ENCODE results near the gene SBNO2.

SBNO2 gene

DNA sequence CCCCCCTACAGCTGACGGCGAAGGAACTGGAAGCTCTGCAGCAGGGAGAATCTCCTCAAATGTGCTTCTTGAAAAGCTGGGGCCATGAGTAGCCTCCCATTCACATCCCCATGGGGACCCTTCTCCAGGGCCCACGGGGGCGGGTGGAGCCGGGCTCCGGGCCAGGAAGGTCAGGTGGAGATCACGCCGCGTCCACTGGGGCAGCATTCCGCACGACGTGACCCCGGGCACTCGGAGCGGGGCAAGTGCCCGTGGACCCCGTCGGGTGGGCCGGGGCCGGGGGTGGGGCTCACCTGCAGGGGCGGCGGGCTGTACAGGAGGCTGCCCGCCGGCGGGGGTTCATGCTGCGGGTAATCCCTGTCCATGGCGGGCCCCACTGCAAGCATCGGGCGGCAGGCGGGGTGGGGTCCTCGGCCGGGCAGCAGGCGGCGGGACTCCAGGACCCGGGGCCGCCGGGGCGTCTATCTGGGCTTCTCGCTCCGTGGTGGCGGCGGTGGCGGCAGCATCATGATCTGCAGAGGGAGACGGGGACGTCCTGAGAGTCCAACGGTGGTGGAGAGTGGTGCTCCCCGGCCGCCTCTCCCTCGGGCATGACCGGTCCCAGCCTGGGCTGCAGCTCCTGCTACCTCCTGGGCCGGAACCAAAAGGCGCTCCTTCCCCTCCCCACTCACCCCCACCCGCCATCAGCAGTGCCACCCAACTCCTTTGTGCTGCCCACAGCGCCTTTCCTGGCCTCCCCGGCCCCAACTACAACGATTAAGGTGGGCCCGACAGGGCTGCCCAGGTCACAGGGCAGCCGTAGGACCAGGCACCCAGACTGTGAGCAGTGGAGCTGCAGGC is 20.0 kb downstream of the SBNO2 start:
- no peak for DNase-seq

DNA sequence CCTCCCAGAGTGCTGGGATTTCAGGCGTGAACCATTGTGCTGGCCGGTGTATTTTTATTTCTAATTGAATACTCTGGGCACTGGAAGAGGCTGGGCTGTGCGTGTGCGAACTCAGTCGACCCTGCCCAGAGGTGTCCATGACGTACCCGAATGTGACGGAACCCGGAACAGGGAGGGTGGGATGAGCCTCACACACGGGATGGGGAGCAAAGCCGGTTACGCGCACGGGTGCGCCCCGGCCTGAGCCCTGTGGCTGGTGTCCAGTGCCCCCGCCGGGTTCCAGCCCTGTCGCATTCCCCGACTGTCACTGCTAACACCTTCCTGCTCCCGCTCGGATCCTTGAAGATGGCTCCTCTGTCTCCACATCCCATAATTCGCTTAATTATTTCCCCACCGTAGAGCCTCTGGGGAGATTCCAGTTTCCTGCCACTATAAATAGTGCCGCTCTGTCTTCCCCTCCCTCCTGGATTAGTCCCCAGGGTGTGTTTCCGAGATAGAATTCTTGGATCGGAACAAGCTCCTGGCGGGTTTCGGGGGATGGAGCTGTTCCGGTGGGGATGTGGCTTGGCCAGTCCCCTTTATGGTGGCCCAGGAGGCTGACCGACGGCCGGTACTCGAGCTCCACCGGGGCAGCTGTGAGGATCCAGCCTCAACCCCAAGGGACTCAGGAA is 22.0 kb downstream of the SBNO2 start:
- DNase-seq: no peak

DNA sequence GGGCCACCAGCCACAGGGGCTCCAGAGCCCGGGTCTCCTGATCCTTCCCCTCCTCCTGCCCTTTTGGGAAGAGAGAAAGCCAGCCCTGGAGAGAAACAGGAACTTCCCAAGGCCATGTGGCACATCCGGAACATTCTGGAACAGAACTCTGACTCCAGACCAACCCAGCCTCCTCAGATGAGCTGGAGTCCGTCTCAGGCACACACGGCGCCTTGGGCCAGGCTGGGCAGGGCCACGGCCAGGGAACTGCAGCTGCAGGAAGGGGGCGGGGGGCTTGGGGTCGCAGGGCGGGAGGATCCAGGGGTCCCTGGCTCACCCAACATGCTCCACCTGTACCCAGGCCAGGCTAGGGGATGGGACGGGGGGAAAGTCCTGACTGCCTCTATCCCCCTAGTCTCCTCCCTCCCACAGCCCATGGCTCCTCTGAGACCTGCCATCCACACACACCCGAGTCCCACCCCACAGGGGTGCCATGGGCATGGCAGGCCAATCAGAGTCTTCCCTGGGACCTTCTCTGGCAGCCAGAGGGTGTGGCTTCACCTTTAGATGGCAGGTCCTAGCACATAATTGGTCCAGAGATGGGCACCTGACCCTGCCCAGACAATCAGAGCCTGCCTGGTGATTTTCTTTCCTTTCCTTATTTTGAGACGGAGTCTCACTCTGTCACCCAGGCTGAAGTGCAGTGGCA is 22.9 kb downstream of the SBNO2 start:
- DNase-seq: no peak

- DNase-seq: no peak
These were observed 23.6 kb downstream of the SBNO2 start for GRCh38 chr19:1150333-1151036.

DNA sequence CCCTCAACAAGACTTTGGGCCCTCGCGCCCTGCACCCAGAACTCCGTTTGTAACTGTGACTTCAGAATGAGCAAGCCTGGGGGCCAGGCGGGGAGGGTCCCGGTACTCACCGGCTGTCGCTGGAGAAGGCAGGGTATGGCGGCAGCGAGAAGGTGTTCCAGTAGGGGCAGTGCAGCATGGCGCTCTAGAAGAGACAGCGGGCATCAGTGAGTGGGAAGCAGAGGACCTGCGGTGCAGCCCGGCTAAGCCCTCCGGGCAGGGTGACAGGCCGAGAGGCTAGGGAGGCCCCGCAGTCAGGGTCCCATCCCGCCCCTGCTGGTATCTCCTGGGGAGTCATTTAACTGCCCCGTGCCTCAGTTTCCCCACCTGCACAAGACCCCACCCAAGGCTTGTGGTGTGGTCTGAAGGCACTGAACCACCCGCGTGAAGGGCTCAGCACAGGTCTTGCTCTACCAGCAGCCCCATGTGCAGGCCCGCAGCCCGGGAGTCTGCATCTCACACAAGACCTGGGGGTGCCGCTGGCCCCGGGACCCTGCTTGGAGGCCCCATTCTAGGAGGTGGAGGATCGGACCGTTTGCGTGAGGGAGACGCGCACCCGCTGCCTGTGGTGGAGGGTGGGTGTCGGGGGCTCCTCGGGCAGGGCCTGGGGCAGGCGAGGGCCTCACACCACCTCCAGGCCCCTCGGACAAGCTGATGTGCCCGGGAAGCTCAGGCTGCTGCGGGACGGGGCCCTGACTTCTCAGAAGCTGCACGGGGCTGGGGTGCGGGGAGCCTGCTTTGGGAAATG is 24.6 kb downstream of the SBNO2 start:
- DNase-seq: no peak

GRCh38 chr19:1147934-1148549 is 26.0 kb downstream of the SBNO2 start:
- DNase-seq: no peak

GRCh38 chr19:1146858-1147780 is 26.9 kb downstream of the SBNO2 start:
- no peak for DNase-seq

- no peak for DNase-seq
These were observed 27.7 kb downstream of the SBNO2 start for GRCh38 chr19:1146412-1146699.

DNA sequence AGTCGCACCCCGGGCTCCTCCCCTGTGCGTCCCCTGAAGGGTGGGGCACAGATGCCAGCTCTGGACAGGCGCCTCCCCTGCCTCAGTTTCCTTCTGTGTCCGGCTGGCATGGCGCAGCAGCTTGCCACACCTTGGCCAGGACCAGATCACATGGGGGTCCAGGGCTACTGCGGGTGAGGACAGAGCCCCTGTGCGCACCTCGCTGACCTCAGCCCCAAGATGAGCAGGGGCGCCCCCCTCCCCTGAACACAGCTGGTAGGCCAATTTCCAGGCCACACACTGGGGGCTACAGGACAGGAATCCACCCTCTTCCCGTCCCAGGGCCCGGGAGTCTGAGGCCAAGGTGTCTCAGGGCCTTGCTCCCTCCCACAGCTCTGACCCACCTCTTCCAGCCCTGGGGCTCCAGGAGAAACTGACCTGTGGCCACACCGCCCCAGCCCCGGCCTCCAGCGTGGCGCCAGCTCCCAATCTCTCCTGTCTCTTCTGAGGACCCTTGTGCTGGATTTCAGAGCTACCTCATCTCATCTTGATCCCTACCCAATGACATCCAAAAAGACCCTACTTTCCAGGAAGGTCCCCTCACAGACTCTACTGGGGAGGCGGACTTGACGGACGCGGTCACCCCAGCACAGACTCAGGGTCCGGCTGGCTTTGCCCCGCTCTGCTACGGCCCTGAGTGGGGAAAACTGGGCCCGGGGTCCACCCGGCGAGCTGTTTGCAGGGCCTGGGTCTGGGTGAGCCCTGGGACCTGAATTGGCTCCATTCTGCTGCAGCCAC is 28.2 kb downstream of the SBNO2 start:
- DNase-seq: no peak

DNA sequence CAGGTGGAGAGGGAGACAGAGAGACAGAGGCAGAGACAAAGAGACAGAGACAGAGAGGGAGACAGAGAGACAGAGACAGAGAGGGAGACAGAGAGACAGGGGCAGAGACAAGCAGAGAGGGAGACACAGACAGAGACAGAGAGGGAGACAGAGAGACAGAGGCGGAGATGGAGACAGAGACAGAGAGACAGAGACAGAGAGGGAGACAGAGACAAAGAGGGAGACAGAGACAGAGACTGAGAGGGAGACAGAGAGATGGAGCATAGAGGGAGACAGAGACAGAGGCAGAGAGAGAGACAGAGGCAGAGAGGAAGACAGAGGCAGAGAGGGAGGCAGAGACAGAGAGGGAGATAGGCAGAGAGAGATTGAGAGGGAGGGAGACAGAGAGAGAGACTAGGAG is 29.3 kb downstream of the SBNO2 start:
- no peak for DNase-seq

- DNase-seq: no peak
These were observed 30.2 kb downstream of the SBNO2 start for GRCh38 chr19:1143828-1144399.

GRCh38 chr19:1141944-1142343 is 32.1 kb downstream of the SBNO2 start:
- DNase-seq: no peak

DNA sequence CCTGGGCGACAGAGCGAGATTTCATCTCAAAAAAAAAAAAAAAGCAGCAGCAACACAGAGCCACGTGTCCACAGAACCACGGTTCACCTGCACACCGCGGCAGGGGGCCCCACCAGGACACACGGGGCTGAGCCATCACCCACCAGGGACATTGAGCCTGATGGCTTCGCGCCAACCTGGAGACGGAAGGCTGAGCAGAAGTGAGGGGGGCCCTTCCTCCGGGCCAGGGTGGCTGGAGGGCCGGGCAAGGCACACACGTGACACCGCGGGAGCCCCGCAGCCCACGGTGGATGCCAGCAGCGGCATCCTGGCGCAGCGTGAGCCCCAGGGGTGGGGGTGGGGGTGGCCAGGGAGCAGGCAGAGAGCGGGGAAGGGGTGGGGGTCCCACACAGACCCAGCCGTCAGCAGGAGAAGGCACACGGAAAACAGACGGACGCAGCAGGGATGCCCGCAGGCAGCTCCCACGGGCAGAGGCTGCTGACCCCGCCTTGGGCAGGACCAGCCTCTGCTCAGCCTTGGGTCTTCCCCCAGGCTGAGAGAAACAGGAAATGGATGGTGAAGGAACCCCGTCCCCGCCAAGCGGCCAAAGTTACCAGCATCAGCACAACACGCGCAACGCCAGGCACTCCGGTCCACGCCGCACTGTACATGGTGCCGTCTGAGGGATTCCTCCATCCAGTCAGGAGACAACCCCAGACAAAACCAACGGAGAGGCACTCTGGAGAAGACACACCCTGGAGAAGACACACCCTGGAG is 33.6 kb downstream of the SBNO2 start:
- no peak for DNase-seq

- DNase-seq: no peak
These were observed 34.9 kb downstream of the SBNO2 start for GRCh38 chr19:1139126-1139525.

GRCh38 chr19:1138121-1138520 is 35.9 kb downstream of the SBNO2 start:
- DNase-seq: no peak

DNA sequence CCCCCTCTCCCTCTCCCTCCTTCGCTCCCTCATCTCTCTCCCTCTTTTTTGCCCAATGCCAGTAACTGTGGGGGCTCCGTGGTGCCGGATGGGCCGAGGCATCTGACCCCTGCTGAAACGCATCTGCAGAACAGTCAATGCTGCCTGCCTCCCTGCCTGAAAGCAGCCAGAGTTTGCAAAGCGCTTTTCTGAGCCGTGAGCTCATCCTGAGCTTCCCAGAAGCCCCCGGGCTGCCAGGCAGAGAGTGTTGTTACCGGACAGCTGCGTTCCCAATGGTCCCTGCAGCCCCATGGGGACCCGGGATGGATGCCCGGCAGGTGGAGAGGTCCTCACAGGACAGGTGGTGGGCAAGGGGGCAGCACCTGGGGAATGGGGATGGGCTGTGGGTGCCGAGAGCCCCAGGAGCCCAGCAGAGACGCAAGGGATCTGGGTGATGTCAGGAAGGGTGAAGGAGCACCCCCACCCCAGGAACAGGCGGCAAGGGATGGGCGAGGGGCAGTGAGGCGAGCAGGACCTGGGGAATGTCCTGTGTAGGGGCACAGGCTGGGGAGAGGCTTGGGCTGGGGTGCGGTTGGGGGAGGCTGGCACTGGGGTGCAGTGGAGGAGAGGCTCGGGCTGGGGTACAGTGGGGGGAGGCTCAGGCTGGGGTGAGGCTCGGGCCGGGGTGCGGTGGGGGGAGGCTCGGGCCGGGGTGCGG is 37.3 kb downstream of the SBNO2 start:
- no peak for DNase-seq

GRCh38 chr19:1136201-1136600 is 37.9 kb downstream of the SBNO2 start:
- no peak for DNase-seq

- DNase-seq: no peak
These were observed 38.6 kb downstream of the SBNO2 start for GRCh38 chr19:1135454-1135853.

Data from stimulated activated CD4-positive, alpha-beta T cell treated with anti-CD3 and anti-CD28 coated beads, Interleukin-1b, Interleukin-23, amount 100 ng/mL, for 48 hours (primary cell).